Effector memory CD4-positive, alpha-beta T cell (primary cell): ENCODE measurements around the gene RFTN1.
A peak's percentile ranks its signal among the peaks of the same experiment; 100 is the strongest.

Source experiments
- DNase-seq, 3 donors: peaks; one replicate each; pipeline ENCODE4 v3.0.0-alpha.2; 2020
- H3K27ac ChIP-seq: 2 replicates; pipeline ENCODE4 v1.7.0; 2013; ENCODE audit warnings: mild to moderate bottlenecking, low read length, moderate library complexity; ENCODE audit not compliant: insufficient read depth, poor library complexity, severe bottlenecking
- H3K27me3 ChIP-seq: replicated peaks from 2 replicates; pipeline ENCODE4 v1.7.0; 2013; ENCODE audit warnings: mild to moderate bottlenecking, low read length; ENCODE audit not compliant: insufficient read depth, control insufficient read depth, poor library complexity, severe bottlenecking
- H3K36me3 ChIP-seq: 2 replicates; pipeline ENCODE4 v1.7.0; 2013; ENCODE audit warnings: mild to moderate bottlenecking, low read length, moderate library complexity; ENCODE audit not compliant: control insufficient read depth, insufficient read depth
- H3K4me1 ChIP-seq: 2 replicates; pipeline ENCODE4 v1.7.0; 2013; ENCODE audit warnings: low read length, mild to moderate bottlenecking; ENCODE audit not compliant: control insufficient read depth, insufficient read depth, poor library complexity, severe bottlenecking
- H3K4me3 ChIP-seq: 2 replicates; pipeline ENCODE4 v1.7.0; 2013; ENCODE audit warnings: low read length, low read depth, mild to moderate bottlenecking; ENCODE audit not compliant: insufficient read depth, poor library complexity, severe bottlenecking
- H3K9me3 ChIP-seq: 2 replicates; pipeline ENCODE4 v1.7.0; 2013; ENCODE audit warnings: mild to moderate bottlenecking, low read length, moderate library complexity; ENCODE audit not compliant: control insufficient read depth
- total RNA-seq, 3 donors: gene quantifications; one replicate each; lab custom pipeline; 2026; lab: John Stamatoyannopoulos, UW

RFTN1 gene, protein sequence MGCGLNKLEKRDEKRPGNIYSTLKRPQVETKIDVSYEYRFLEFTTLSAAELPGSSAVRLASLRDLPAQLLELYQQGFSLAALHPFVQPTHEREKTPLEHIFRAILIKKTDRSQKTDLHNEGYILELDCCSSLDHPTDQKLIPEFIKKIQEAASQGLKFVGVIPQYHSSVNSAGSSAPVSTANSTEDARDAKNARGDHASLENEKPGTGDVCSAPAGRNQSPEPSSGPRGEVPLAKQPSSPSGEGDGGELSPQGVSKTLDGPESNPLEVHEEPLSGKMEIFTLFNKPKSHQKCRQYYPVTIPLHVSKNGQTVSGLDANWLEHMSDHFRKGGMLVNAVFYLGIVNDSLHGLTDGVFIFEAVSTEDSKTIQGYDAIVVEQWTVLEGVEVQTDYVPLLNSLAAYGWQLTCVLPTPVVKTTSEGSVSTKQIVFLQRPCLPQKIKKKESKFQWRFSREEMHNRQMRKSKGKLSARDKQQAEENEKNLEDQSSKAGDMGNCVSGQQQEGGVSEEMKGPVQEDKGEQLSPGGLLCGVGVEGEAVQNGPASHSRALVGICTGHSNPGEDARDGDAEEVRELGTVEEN
- 62.2 to 80.2 (median 68.7) reads per million in 3 donors for total RNA-seq

DNA sequence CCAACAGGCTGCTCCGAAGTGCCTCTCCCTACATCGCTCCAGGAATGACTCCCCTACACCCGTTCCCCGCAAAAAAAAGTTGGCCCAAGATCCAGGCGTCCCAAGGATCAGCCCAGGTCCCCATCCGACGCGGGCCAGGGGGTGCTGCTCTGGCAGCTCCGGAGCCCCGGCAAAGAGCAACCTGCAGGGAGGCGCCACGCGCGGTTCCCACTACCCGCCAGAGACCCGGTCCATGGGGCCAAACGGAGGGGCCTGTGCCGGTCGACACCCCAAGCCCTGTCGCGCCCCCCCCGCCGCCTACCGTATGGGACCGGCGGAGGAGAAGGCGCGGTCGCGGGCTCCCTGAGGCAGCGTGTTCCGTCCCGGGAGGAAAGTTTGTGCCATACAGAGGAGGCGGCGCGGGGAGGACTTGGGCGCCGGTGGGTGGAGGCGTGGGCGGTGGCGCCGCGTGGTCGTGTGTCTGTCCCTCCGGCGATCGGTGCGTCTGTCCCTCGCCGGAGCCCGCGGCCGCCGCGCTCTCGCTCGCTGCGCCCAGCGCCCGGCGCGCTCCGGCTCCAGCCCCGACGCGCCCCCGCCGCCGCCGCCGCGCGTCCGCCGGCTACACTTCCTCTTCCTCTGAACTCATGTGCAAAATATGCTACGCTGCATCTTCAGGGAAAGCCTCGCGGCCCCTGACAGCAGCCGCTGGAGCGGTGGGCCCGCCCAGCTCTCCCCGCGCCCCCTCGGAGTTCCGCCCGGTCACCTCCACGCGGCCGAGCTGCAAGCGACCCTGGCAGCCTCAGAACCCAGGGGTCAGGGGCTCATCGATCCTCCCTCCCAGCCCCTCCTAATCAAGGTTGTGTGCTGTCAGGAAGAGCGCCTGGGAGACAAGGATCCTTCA lies at the start of gene RFTN1:
RFTN1 (minus strand) TSS at position 559 of the 880 bp plus-strand sequence. CDS start 19,830 bp downstream, outside the sequence.
- peak within 1 kb of the TSS; percentile 79 for H3K4me3 ChIP-seq
- H3K27ac ChIP-seq = peak within 1 kb of the TSS; percentile 90
- peaks cover 31% of the 10 kb centered on the region for H3K4me1 ChIP-seq
- no peaks in the 10 kb centered on the region for H3K9me3 ChIP-seq
- H3K36me3 ChIP-seq = no peaks in the 10 kb centered on the region
- H3K27me3 ChIP-seq = no peaks in the 10 kb centered on the region
- peak; percentile 5 to 27 (median 23) for DNase-seq

DNA sequence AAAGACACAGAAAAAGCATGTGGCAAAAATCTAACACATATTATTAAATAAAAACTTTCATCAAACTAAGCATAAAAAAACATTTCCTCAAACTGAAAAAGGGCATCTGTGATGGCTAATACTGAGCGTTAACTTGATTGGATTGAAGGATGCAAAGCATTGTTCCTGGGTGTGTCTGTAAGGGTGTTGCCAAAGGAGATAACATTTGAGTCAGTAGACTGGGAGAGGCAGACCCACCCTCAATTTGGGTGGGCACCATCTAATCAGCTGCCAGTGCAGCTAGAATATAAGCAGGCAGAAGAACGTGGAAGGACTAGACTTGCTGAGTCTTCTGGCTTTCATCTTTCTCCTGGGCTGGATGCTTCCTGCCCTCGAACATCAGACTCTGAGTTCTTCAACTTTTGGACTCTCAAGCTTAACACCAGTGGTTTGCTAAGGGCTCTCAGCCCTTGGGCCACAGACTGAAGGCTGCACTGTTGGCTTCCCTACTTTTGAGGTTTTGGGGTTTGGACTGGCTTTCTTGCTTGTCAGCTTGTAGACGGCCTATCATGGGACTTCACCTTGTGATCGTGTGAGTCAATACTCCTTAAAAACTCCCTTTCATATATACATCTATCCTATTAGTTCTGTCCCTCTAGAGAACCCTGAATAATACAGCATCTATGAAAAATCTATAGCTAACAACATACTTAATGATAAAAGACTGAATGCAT lies 46.3 kb upstream of the RFTN1 start:
- no peaks in the 10 kb centered on the region for H3K4me1 ChIP-seq
- no peak overlapping the region for H3K4me3 ChIP-seq
- H3K27me3 ChIP-seq = no peaks in the 10 kb centered on the region
- DNase-seq = no peak
- no peaks in the 10 kb centered on the region for H3K9me3 ChIP-seq
- no peaks in the 10 kb centered on the region for H3K36me3 ChIP-seq
- H3K27ac ChIP-seq = no peak overlapping the region

DNA sequence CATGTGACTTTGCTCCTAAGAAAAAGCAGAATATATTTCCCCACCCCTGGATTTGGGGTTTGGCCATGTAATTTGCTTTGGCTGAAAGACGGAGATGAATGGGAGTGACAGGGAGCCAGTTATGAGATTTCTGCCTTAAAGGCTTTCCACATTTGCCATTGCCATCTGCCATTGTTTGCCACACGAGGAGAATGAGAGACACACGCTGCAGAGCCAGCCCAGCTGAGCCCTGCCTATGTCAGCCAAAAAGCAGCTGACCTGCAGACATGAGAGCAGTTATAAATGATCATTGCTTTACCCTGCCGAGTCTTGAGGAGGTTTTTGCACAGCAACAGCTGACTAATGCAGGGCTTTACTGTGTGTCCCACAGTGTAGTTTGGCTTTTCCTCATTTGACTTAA lies 40.6 kb upstream of the RFTN1 start:
- DNase-seq = no peak
- Histone ChIP-seq H3K27me3 (no peaks in the 10 kb centered on the region), H3K36me3 (no peaks in the 10 kb centered on the region), H3K4me3 (no peak overlapping the region), H3K4me1 (no peaks in the 10 kb centered on the region), H3K27ac (no peak overlapping the region), H3K9me3 (no peaks in the 10 kb centered on the region)

DNA sequence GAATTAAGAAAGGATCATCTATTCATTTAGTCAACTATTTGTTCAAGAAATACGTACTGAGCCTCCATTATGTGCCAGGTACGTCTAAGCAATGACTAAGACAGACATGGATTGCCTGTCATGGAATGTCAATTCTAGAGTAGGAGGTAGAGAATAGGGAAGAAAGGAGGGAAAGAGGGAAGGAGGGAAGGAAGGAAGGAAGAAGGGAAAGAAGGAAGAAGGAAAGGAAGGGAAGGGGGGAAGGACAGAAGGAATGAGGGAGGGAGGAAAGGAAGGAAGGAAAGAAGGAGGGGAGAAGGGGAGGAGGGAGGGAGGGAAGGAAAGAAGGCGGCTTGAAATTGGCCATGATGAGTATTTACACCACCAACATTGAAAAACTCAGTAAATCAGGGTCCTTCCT lies 39.3 kb upstream of the RFTN1 start:
- no peak for DNase-seq
- no peaks in the 10 kb centered on the region for H3K4me1 ChIP-seq
- H3K4me3 ChIP-seq = no peak overlapping the region
- no peak overlapping the region for H3K27ac ChIP-seq
- no peaks in the 10 kb centered on the region for H3K36me3 ChIP-seq
- H3K27me3 ChIP-seq = no peaks in the 10 kb centered on the region
- H3K9me3 ChIP-seq = no peaks in the 10 kb centered on the region

DNA sequence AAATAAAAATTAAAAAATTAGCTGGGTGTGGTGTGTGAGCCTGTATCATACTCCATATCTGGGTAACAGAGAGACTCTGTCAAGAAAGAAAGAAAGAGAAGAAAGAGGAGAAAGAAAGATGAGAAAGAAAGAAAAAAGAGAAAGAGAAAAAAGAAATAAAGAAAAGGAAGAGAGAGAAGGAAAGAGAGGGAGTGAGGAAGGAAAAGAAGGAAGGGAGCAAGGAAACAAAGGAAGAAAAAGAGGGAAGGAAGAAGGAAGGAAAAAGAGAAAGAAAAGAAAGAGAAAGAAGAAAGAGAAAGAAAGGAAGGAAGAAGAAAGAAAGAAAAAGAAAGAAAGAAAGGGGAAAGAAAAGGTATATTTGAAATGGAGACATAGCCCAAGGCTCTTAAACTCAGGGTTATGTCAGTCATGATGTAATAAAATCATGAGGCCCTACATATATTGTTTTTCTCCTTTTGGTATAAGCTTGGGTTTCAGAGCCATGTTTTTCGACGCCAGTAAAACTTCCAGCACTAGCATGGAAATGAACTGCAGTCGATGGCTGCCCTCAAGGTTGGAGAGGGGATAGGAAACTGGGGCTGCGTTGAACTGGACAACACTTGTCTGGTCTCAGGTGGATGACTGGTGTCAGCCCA lies 38.0 kb upstream of the RFTN1 start:
- Histone ChIP-seq H3K4me3 (no peak overlapping the region), H3K36me3 (no peaks in the 10 kb centered on the region), H3K4me1 (no peaks in the 10 kb centered on the region)

DNA sequence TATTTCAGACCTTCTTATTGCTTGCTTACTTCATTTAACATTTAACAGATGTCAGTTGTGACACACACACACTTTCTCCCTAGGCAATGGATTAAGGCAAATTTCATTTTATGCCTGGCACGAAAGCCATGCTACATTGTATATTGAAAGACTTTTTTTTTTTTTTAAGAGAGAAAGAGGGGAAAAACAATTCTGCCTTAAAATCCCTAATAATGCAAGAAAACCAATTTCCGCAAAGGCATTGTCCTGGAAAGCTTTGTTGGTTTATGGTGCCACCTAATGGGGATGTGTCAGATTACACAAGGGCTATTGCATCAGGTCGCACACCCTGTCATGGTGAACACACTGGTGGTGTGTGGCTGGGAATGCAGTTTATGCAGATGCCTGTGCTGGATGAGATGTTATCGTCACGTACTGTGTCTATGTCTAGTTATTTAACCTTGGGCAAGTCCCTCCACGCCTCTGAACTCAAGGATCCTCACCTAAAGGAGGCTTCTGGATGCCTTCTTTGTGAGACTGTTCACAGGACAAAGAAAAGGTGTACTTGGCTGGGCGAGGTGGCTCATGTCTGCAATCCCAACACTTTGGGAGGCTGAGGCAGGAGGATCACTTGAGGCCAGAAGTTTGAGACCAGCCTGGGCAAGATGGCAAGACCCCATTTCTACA lies 37.3 kb upstream of the RFTN1 start:
- Histone ChIP-seq H3K36me3 (no peaks in the 10 kb centered on the region), H3K27me3 (no peaks in the 10 kb centered on the region), H3K9me3 (no peaks in the 10 kb centered on the region), H3K4me3 (no peak overlapping the region), H3K27ac (no peak overlapping the region), H3K4me1 (no peaks in the 10 kb centered on the region)
- DNase-seq = peak; percentile 38 to 60 (median 46)

More for the DNA sequence above, 38.0 kb upstream of the RFTN1 start:
- Histone ChIP-seq H3K27ac (no peak overlapping the region), H3K27me3 (no peaks in the 10 kb centered on the region), H3K9me3 (no peaks in the 10 kb centered on the region)
- DNase-seq = no peak

DNA sequence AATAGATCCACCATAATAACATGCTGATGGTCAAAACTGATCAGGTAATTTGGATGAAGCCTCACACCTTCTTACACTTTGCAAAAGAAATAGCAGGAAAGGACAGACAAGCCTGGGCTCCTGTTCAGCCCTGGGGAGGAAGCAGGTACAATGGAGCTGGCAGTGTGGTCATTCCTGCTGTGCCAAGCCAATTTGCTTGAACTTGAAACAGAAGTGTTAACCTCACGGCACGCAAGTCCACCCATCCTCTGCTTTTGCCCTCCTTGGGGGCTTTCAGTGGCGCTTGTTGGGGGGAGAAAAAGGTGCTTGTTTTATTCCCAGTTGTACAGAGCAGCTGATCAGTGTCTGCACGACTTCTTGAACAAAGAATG lies 36.8 kb upstream of the RFTN1 start:
- Histone ChIP-seq H3K4me3 (no peak overlapping the region), H3K27me3 (no peaks in the 10 kb centered on the region), H3K4me1 (no peaks in the 10 kb centered on the region), H3K36me3 (no peaks in the 10 kb centered on the region), H3K27ac (no peak overlapping the region), H3K9me3 (no peaks in the 10 kb centered on the region)
- DNase-seq = no peak

DNA sequence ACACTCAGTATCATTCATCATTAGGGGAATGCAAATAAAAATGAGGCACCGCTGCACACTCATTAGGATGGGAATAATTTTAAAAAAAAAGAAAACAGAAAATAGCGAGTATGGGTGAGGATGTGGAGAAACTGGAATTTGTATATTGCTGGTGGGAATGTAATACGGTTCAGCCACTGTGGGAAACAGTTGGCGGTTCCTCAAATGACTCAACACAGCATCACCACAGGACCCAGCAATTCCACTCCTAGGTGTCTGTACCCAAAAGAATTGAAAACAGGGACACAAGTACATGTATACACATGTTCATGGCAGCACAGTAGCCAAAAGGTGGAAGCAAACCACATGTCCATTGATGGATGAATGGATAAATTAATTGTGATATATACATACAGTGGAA lies 35.2 kb upstream of the RFTN1 start:
- Histone ChIP-seq H3K4me1 (no peaks in the 10 kb centered on the region), H3K27me3 (no peaks in the 10 kb centered on the region), H3K27ac (no peak overlapping the region), H3K36me3 (no peaks in the 10 kb centered on the region), H3K9me3 (no peaks in the 10 kb centered on the region), H3K4me3 (no peak overlapping the region)
- no peak for DNase-seq
